ENCODE data around the gene DNAAF1.
A peak's percentile ranks its signal among the peaks of the same experiment; 100 is the strongest.

The DNAAF1 gene

GRCh38 chr16:84183911-84184591 lies 38.9 kb downstream of the DNAAF1 start:
- no peaks in the 10 kb centered on the region for H3K27me3 ChIP-seq
- no peak overlapping the region for H3K27ac ChIP-seq
- H3K4me3 ChIP-seq: no peak overlapping the region
- H3K9ac ChIP-seq: peak overlapping the region in 8 of 11 experiments; percentile 17 to 96 (median 93); a peak in 10 of 22 replicates
- no peak for TF ChIP-seq Cebpa-rat (IDR thresholded peaks at IDR 0.05)
- peaks cover 0 to 68% (median 44%) of the 10 kb centered on the region in 11 experiments; a peak in 17 of 22 replicates for H4K20me1 ChIP-seq
- H3K4me1 ChIP-seq: peaks cover 18 to 26% (median 19%) of the 10 kb centered on the region in 10 experiments
- H3K4me2 ChIP-seq: no peak overlapping the region
- H3K36me3 ChIP-seq: peaks cover 59 to 66% (median 63%) of the 10 kb centered on the region in 11 experiments
- no peaks in the 10 kb centered on the region for H3K9me3 ChIP-seq (replicated peaks in 1 of 11)

- no peaks in the 10 kb centered on the region for H3K27me3 ChIP-seq
- peak overlapping the region in 8 of 11 experiments; percentile 6 to 99 (median 95); a peak in 5 of 22 replicates for H3K4me2 ChIP-seq
- no peak for TF ChIP-seq Cebpa-rat (IDR thresholded peaks at IDR 0.05)
- H3K9me3 ChIP-seq (replicated peaks in 1 of 11): no peaks in the 10 kb centered on the region
- peaks cover 52 to 59% (median 56%) of the 10 kb centered on the region in 11 experiments for H3K36me3 ChIP-seq
- peak overlapping the region in 10 of 11 experiments; percentile 51 to 96 (median 93); a peak in 15 of 22 replicates for H3K9ac ChIP-seq
- no peak overlapping the region for H3K27ac ChIP-seq
- no peak overlapping the region; a peak in 1 of 20 replicates for H3K4me3 ChIP-seq
- H3K4me1 ChIP-seq: peaks cover 18 to 26% (median 19%) of the 10 kb centered on the region in 10 experiments
- H4K20me1 ChIP-seq: peaks cover 0 to 61% (median 39%) of the 10 kb centered on the region in 11 experiments; a peak in 17 of 22 replicates
Measured at GRCh38 chr16:84184775-84185174, 39.7 kb downstream of the DNAAF1 start.

- peak within 1 kb of the TSS; percentile 86 to 96 (median 93) for H3K9ac ChIP-seq
- no peaks in the 10 kb centered on the region for H3K27me3 ChIP-seq
- H3K36me3 ChIP-seq: peaks cover 31 to 38% (median 36%) of the 10 kb centered on the region in 11 experiments
- H3K27ac ChIP-seq: peak within 1 kb of the TSS; percentile 71 to 91 (median 87)
- H3K4me2 ChIP-seq: peak within 1 kb of the TSS; percentile 83 to 99 (median 96)
- H4K20me1 ChIP-seq: peaks cover 0 to 45% (median 31%) of the 10 kb centered on the region in 11 experiments; a peak in 17 of 22 replicates
- H3K4me3 ChIP-seq: peak within 1 kb of the TSS; percentile 87 to 100 (median 95)
- no peak for TF ChIP-seq Cebpa-rat (IDR thresholded peaks at IDR 0.05)
- no peaks in the 10 kb centered on the region for H3K9me3 ChIP-seq (replicated peaks in 1 of 11)
- peaks cover 18 to 26% (median 19%) of the 10 kb centered on the region in 10 experiments for H3K4me1 ChIP-seq
Measured at GRCh38 chr16:84186685-84187437, 41.8 kb downstream of the DNAAF1 start, which contains the start of gene TAF1C. TAF1C (minus strand) TSS chr16:84187057; CDS start chr16:84184988, 2,069 bp downstream.

- H3K27ac ChIP-seq: no peak within 1 kb of the TSS
- TF ChIP-seq Cebpa-rat (IDR thresholded peaks at IDR 0.05): no peak
- H3K9ac ChIP-seq: no peak within 1 kb of the TSS
- H3K9me3 ChIP-seq (replicated peaks in 1 of 11): no peaks in the 10 kb centered on the region
- H3K4me1 ChIP-seq: peaks cover 21 to 36% (median 32%) of the 10 kb centered on the region in 10 experiments
- H4K20me1 ChIP-seq: peaks cover 0 to 5% (median 0%) of the 10 kb centered on the region in 11 experiments; a peak in 5 of 22 replicates
- H3K4me2 ChIP-seq: no peak within 1 kb of the TSS
- H3K27me3 ChIP-seq: no peaks in the 10 kb centered on the region
- H3K36me3 ChIP-seq: no peaks in the 10 kb centered on the region
- no peak within 1 kb of the TSS for H3K4me3 ChIP-seq
Measured at GRCh38 chr16:84190731-84191388, 45.8 kb downstream of the DNAAF1 start, which contains the start of gene ADAD2. ADAD2 (plus strand) TSS chr16:84191157; CDS start chr16:84191231, 74 bp downstream.

- Histone ChIP-seq H3K27ac (no peak overlapping the region), H3K36me3 (no peaks in the 10 kb centered on the region), H3K4me2 (no peak overlapping the region), H3K4me1 (peaks cover 18 to 38% (median 34%) of the 10 kb centered on the region in 10 experiments), H3K9ac (no peak overlapping the region), H3K4me3 (no peak overlapping the region), H3K27me3 (no peaks in the 10 kb centered on the region), H3K9me3 (replicated peaks in 1 of 11) (no peaks in the 10 kb centered on the region), H4K20me1 (no peaks in the 10 kb centered on the region)
- no peak for TF ChIP-seq Cebpa-rat (IDR thresholded peaks at IDR 0.05)
Measured at GRCh38 chr16:84191466-84191865, 46.4 kb downstream of the DNAAF1 start.

GRCh38 chr16:84193480-84193879 lies 48.4 kb downstream of the DNAAF1 start:
- no peaks in the 10 kb centered on the region for H3K27me3 ChIP-seq

GRCh38 chr16:84194018-84194417 lies 48.9 kb downstream of the DNAAF1 start:
- H3K27ac ChIP-seq: peak overlapping the region in 9 of 11 experiments; percentile 3 to 69 (median 51); a peak in 13 of 22 replicates
- peak overlapping the region in 8 of 11 experiments; percentile 2 to 66 (median 46); a peak in 9 of 22 replicates for H3K9ac ChIP-seq
- peak overlapping the region; percentile 80 to 95 (median 93) for H3K4me2 ChIP-seq
- no peaks in the 10 kb centered on the region for H3K9me3 ChIP-seq (replicated peaks in 1 of 11)
- H4K20me1 ChIP-seq: no peaks in the 10 kb centered on the region
- no peaks in the 10 kb centered on the region for H3K27me3 ChIP-seq
- H3K4me3 ChIP-seq: peak overlapping the region in 7 of 10 experiments; percentile 24 to 55 (median 42); a peak in 12 of 20 replicates
- no peak for TF ChIP-seq Cebpa-rat (IDR thresholded peaks at IDR 0.05)
- peaks cover 24 to 59% (median 55%) of the 10 kb centered on the region in 10 experiments for H3K4me1 ChIP-seq
- no peaks in the 10 kb centered on the region for H3K36me3 ChIP-seq

More at GRCh38 chr16:84193480-84193879, 48.4 kb downstream of the DNAAF1 start:
- Histone ChIP-seq H3K9me3 (replicated peaks in 1 of 11) (no peaks in the 10 kb centered on the region), H3K4me3 (no peak overlapping the region), H3K4me2 (peak overlapping the region; percentile 80 to 95 (median 93); a peak in 18 of 22 replicates), H4K20me1 (no peaks in the 10 kb centered on the region), H3K4me1 (peaks cover 19 to 54% (median 50%) of the 10 kb centered on the region in 10 experiments), H3K9ac (0 out of 22 replicates have a peak overlapping the region, but pooled peaks of 2 of the 11 experiments have one; percentile 2 to 62), H3K36me3 (no peaks in the 10 kb centered on the region), H3K27ac (peak overlapping the region in 2 of 11 experiments; percentile 61 to 69; a peak in 1 of 22 replicates)
- TF ChIP-seq Cebpa-rat (IDR thresholded peaks at IDR 0.05): no peak
